H1 (cell line): ENCODE data around the gene MYL7. TPM values are rescaled to one million over a fixed set of nuclear protein-coding genes. Genes with fewer than 3 reads are reported as not detected.

Experiments used
- CTCF ChIA-PET: fragments of 300-600 bp; sonication (Branson Sonifier 250); formaldehyde crosslinking; loops from one replicate; lab custom pipeline; 2021; ENCODE audit not compliant: partially characterized antibody; lab: Charles Lee
- POLR2A ChIA-PET: fragments of 300-600 bp; sonication (Branson Sonifier 250); formaldehyde crosslinking; loops from one replicate; lab custom pipeline; 2021; ENCODE audit warnings: inconsistent platforms; ENCODE audit not compliant: partially characterized antibody; lab: Charles Lee
- DNase-seq, 2 experiments: peaks; one replicate each; pipeline versions ENCODE4 v3.0.0 to v3.0.0-alpha.2; 2010 to 2022; ENCODE audit warnings: low spot score in 2 of 2, low read depth in 1 of 2, mixed read lengths in 1 of 2
- FAIRE-seq: peaks from 2 replicates; lab custom pipeline; 2011; peaks lifted over from hg19 to GRCh38; lab: Jason Lieb, UNC
- H2AFZ ChIP-seq: 2 replicates; pipeline ENCODE4 v1.8.1; 2012; ENCODE audit warnings: low read length, inconsistent platforms
- H2AK5ac ChIP-seq: 2 replicates; pipeline ENCODE4 v1.6.1; 2013; ENCODE audit warnings: low read depth, low read length
- H2BK120ac ChIP-seq: replicated peaks from 2 replicates; pipeline ENCODE3; 2013; ENCODE audit warnings: low read depth, low read length, inconsistent platforms
- H2BK12ac ChIP-seq: 2 replicates; pipeline ENCODE4 v1.6.1; 2013; ENCODE audit warnings: low read depth, low read length
- H2BK15ac ChIP-seq: 2 replicates; pipeline ENCODE4 v1.6.1; 2013; ENCODE audit warnings: low read length
- H2BK20ac ChIP-seq: 2 replicates; pipeline ENCODE4 v1.6.1; 2013; ENCODE audit warnings: low read length
- H2BK5ac ChIP-seq: 2 replicates; pipeline ENCODE4 v1.6.1; 2013; ENCODE audit warnings: low read depth, low read length
- H3K14ac ChIP-seq: 2 replicates; pipeline ENCODE4 v1.6.1; 2013; ENCODE audit warnings: inconsistent platforms; ENCODE audit not compliant: insufficient read length
- H3K18ac ChIP-seq: 2 replicates; pipeline ENCODE4 v1.6.1; 2013; ENCODE audit warnings: low read length; ENCODE audit errors: extremely low read depth
- H3K23ac ChIP-seq: 2 replicates; pipeline ENCODE4 v1.6.1; 2013; ENCODE audit warnings: inconsistent platforms; ENCODE audit not compliant: insufficient read length
- H3K23me2 ChIP-seq: 2 replicates; pipeline ENCODE4 v1.6.1; 2013; ENCODE audit warnings: low read depth, low read length
- H3K27ac ChIP-seq: 2 replicates; pipeline ENCODE4 v1.6.1; 2011; ENCODE audit warnings: low read depth, low read length, inconsistent platforms
- H3K27me3 ChIP-seq, 4 experiments: replicated peaks in 1 of 4; 1 replicate in 1 of 4; 2 replicates in 3 of 4; pipeline versions ENCODE4 v1.6.1 to v1.8.1; 2011 to 2013; ENCODE audit warnings: low read length in 3 of 4, mild to moderate bottlenecking in 3 of 4, inconsistent platforms in 2 of 4, mixed read lengths in 2 of 4, moderate library complexity in 1 of 4; ENCODE audit not compliant: control insufficient read depth in 3 of 4, insufficient read depth in 3 of 4; ENCODE audit errors: extremely low read depth in 1 of 4
- H3K36me3 ChIP-seq, 4 experiments: 2 replicates each; pipeline versions ENCODE4 v1.6.1 to v1.8.1; 2011 to 2013; ENCODE audit warnings: mild to moderate bottlenecking in 4 of 4, low read length in 3 of 4, moderate library complexity in 2 of 4, control low read depth in 1 of 4, inconsistent platforms in 1 of 4; ENCODE audit not compliant: insufficient read depth in 4 of 4, control insufficient read depth in 2 of 4
- H3K4ac ChIP-seq: replicated peaks from 2 replicates; pipeline ENCODE3; 2013; ENCODE audit warnings: low read length, low read depth, mixed read lengths, inconsistent platforms; ENCODE audit not compliant: insufficient read length
- H3K4me1 ChIP-seq, 4 experiments: replicated peaks in 1 of 4; 1 replicate in 1 of 4; 2 replicates in 3 of 4; pipeline versions ENCODE4 v1.6.1 to v1.8.1; 2011 to 2013; ENCODE audit warnings: low read length in 3 of 4, inconsistent platforms in 2 of 4, mixed read lengths in 1 of 4; ENCODE audit not compliant: insufficient read depth in 4 of 4, control insufficient read depth in 3 of 4
- H3K4me2 ChIP-seq, 2 experiments: 2 replicates each; pipeline versions ENCODE4 v1.6.1 to v1.8.1; 2011 to 2013; ENCODE audit warnings: low read depth in 2 of 2, low read length in 2 of 2, control low read depth in 1 of 2, inconsistent platforms in 1 of 2, mild to moderate bottlenecking in 1 of 2; ENCODE audit not compliant: insufficient read depth in 1 of 2
- H3K4me3 ChIP-seq, 4 experiments: fragments of 200-600, 300-600 bp in 1 of 4; sonication (generic), shearing (Covaris generic), sonication (Bioruptor Twin) in 1 of 4; 2 replicates each; pipeline versions ENCODE4 v1.5.1 to v1.8.1; 2011 to 2016; ENCODE audit warnings: low read length in 4 of 4, low read depth in 3 of 4, control low read depth in 2 of 4, inconsistent platforms in 2 of 4, mild to moderate bottlenecking in 2 of 4, mixed read lengths in 1 of 4, moderate library complexity in 1 of 4; ENCODE audit not compliant: insufficient read depth in 2 of 4; ENCODE audit errors: extremely low read depth in 1 of 4
- H3K56ac ChIP-seq: replicated peaks from 2 replicates; pipeline ENCODE3; 2013; ENCODE audit warnings: low read depth, mild to moderate bottlenecking, mixed read lengths, low read length, inconsistent platforms; ENCODE audit not compliant: insufficient read length
- H3K79me1 ChIP-seq: 2 replicates; pipeline ENCODE4 v1.6.1; 2013; ENCODE audit warnings: low read depth, low read length, control low read depth
- H3K79me2 ChIP-seq, 2 experiments: 2 replicates each; pipeline versions ENCODE4 v1.6.1 to v1.8.1; 2012 to 2013; ENCODE audit warnings: low read length in 2 of 2, mild to moderate bottlenecking in 2 of 2, inconsistent platforms in 1 of 2; ENCODE audit not compliant: insufficient read depth in 2 of 2, control insufficient read depth in 1 of 2
- H3K9ac ChIP-seq, 4 experiments: replicated peaks in 1 of 4; 1 replicate in 1 of 4; 2 replicates in 3 of 4; pipeline versions ENCODE4 v1.6.1 to v1.8.1; 2011 to 2013; ENCODE audit warnings: low read depth in 3 of 4, low read length in 3 of 4, control low read depth in 2 of 4, mild to moderate bottlenecking in 2 of 4, moderate library complexity in 2 of 4, inconsistent platforms in 1 of 4; ENCODE audit errors: extremely low read depth in 1 of 4
- H3K9me3 ChIP-seq, 2 experiments: 2 replicates each; pipeline versions ENCODE4 v1.6.1 to v1.8.1; 2012 to 2013; ENCODE audit warnings: mild to moderate bottlenecking in 2 of 2, moderate library complexity in 2 of 2, control low read depth in 1 of 2, inconsistent platforms in 1 of 2, low read depth in 1 of 2, low read length in 1 of 2, mixed read lengths in 1 of 2; ENCODE audit not compliant: insufficient read depth in 2 of 2
- H4K20me1 ChIP-seq, 2 experiments: replicated peaks in 1 of 2; 2 replicates each; pipeline versions ENCODE3 to v1.8.1; 2011 to 2013; ENCODE audit warnings: inconsistent platforms in 2 of 2, low read length in 2 of 2, mild to moderate bottlenecking in 1 of 2; ENCODE audit not compliant: insufficient read depth in 2 of 2, control insufficient read depth in 1 of 2
- H4K5ac ChIP-seq: 2 replicates; pipeline ENCODE4 v1.6.1; 2013; ENCODE audit warnings: low read length, low read depth, mixed read lengths, inconsistent platforms; ENCODE audit not compliant: insufficient read length
- H4K8ac ChIP-seq: 2 replicates; pipeline ENCODE4 v1.8.0; 2013; ENCODE audit warnings: mild to moderate bottlenecking, moderate library complexity, low read length, inconsistent platforms; ENCODE audit not compliant: insufficient read depth; ENCODE audit errors: extremely low read depth
- H4K91ac ChIP-seq: replicated peaks from 2 replicates; pipeline ENCODE3; 2013; ENCODE audit warnings: low read length, mixed read lengths, inconsistent platforms; ENCODE audit not compliant: insufficient read length
- EP300 ChIP-seq, 2 experiments: IDR thresholded peaks; 1 replicate in 1 of 2; 2 replicates in 1 of 2; pipeline ENCODE4 v1.6.1; 2011 to 2012; ENCODE audit warnings: low read depth in 2 of 2, low read length in 2 of 2, mild to moderate bottlenecking in 2 of 2, borderline replicate concordance in 1 of 2, inconsistent platforms in 1 of 2, moderate library complexity in 1 of 2
- MAX ChIP-seq: IDR thresholded peaks from 2 replicates; pipeline ENCODE4 v1.6.1; 2012; ENCODE audit warnings: inconsistent platforms
- TEAD4 ChIP-seq: IDR thresholded peaks from 2 replicates; pipeline ENCODE4 v1.6.1; 2012; ENCODE audit warnings: low read depth, low read length, inconsistent platforms, mixed read lengths
- WGBS, 2 experiments: shearing (Covaris generic) in 1 of 2; methylation state at CpG; one replicate each; pipeline versions ENCODE4 v1.1.6 to v1.1.7; 2013 to 2015; ENCODE audit warnings: low lambda C conversion rate in 2 of 2, mixed read lengths in 2 of 2, inconsistent platforms in 1 of 2, low coverage in 1 of 2, missing lambda C conversion rate in 1 of 2; ENCODE audit not compliant: insufficient replicate concordance in 2 of 2, insufficient coverage in 1 of 2, insufficient read length in 1 of 2; ENCODE audit errors: extremely low coverage in 1 of 2, missing lambda C conversion rate in 1 of 2; 5-methylcytosine and 5-hydroxymethylcytosine counted together
- polyA plus RNA-seq, 7 experiments: library from polyadenylated mRNA; depleted of rRNA in 3 of 7; stranded (reverse) in 5 of 7; unstranded in 2 of 7; fragments of >200 nt in 5 of 7; fragments of 200-250 nt in 2 of 7; gene quantifications; 1 replicate in 5 of 7; 2 replicates in 1 of 7; 4 replicates in 1 of 7; pipeline versions ENCODE4 v1.2.1 to v1.2.3, GENCODE V29; 2011 to 2013; ENCODE audit warnings: missing spikeins in 2 of 7, mixed read lengths in 2 of 7
- total RNA-seq: library from RNA; stranded (reverse); fragmentation: NEBNext Ultra II Directional; extraction: Animal tissue kit (Norgen Biotek cat#: 25700); gene quantifications from 2 replicates; pipeline ENCODE4 v1.2.1, GENCODE V29; 2021
- TF ChIP-seq, protein P1 (sequence below): IDR thresholded peaks from 2 replicates; pipeline ENCODE4 v1.6.1; 2012; ENCODE audit warnings: inconsistent platforms

The MYL7 gene
- total and polyA plus RNA-seq, 2 of the 8 experiments (the other 6 are each of a cell fraction or from before 2014, with no cell fraction given) = 3.3 to 3.4 TPM

DNA sequence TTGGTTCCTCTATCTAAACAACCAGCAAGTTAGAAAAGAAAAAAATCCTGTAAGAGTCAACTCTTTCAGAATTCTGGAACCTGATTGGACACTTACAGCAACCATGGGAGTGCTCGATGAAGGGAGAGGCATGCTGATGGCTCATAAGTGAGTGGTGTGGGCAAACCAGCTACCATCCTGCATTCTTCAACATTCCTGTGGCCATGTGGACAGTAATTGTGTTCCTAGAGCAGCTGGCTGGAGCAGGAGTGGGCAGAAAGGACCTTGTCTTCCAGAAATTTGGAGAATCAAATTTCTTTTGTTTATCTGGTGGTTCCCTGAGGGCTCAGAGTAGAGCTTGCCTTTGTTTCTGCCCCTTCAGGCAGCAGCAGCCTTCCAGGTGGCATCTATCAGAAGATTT lies 22.5 kb upstream of the MYL7 start:
- DNase-seq (no peak), FAIRE-seq (no peak)
- Histone ChIP-seq H2BK20ac (no peak overlapping the region), H3K79me1 (no peaks in the 10 kb centered on the region), H2AFZ (peak overlapping the region; percentile 96), H3K36me3 (no peaks in the 10 kb centered on the region), H3K4me2 (no peak overlapping the region), H3K79me2 (no peaks in the 10 kb centered on the region), H3K4ac (peak overlapping the region; percentile 81), H2AK5ac (no peak overlapping the region), H2BK12ac (no peak overlapping the region), H3K27ac (no peak overlapping the region), H2BK120ac (no peak overlapping the region), H3K9me3 (no peaks in the 10 kb centered on the region), H3K4me1 (peaks cover 2 to 5% (median 4%) of the 10 kb centered on the region in 4 experiments; a peak in 5 of 7 replicates), H3K23ac (no peak overlapping the region), H2BK5ac (no peak overlapping the region), H2BK15ac (no peak overlapping the region), H3K9ac (no peak overlapping the region; a peak in 1 of 7 replicates), H3K4me3 (no peak overlapping the region), H3K27me3 (no peaks in the 10 kb centered on the region), H3K14ac (no peak overlapping the region), H4K8ac (no peak overlapping the region), H3K56ac (no peak overlapping the region), H4K91ac (no peak overlapping the region), H4K5ac (no peak overlapping the region), H3K23me2 (no peaks in the 10 kb centered on the region), H3K18ac (no peak overlapping the region), H4K20me1 (no peaks in the 10 kb centered on the region)
- ChIA-PET POLR2A (interaction anchor here (0.7 to 1.4 kb wide), 4 partner anchors 9 to 18 kb away, joined by 3 to 6 read pairs (median 4); no protein-coding TSS in a partner anchor), CTCF (interaction anchor here (0.7 to 1.7 kb wide), 7 partner anchors 8 to 27 kb away, joined by 3 to 9 read pairs (median 3); no protein-coding TSS in a partner anchor)
- 74% methylated on average over 1 of the region's 1 CpG; no CpG with 5 or more reads in 1 of the 2 experiments for WGBS, 2 experiments
- TF ChIP-seq TEAD4 = peak; percentile 34; the same call in 1 of the 2 replicates
- TF ChIP-seq, protein P1, sequence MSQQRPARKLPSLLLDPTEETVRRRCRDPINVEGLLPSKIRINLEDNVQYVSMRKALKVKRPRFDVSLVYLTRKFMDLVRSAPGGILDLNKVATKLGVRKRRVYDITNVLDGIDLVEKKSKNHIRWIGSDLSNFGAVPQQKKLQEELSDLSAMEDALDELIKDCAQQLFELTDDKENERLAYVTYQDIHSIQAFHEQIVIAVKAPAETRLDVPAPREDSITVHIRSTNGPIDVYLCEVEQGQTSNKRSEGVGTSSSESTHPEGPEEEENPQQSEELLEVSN = 0 out of 2 replicates have a peak, but pooled peaks have one; percentile 20
- TF ChIP-seq MAX = 0 out of 2 replicates have a peak, but pooled peaks have one; percentile 30
- TF ChIP-seq EP300 (IDR thresholded peaks at IDR 0.05; ENCODE audit: borderline replicate concordance in 1 of 2, low read depth in 2 of 2, low read length in 2 of 2) = no peak
